Endothelial cell (in vitro differentiated cells): ENCODE data around the gene AIDA. TPM values are rescaled to one million over a fixed set of nuclear protein-coding genes. Genes with fewer than 3 reads are reported as not detected.

Experiments used
- DNase-seq: peaks from one replicate; pipeline ENCODE4 v3.0.0; 2021; ENCODE audit warnings: low spot score
- H3K27ac Mint-ChIP-seq: one replicate; pipeline ENCODE4 v1.8.0; 2021; ENCODE audit warnings: mixed read lengths, inconsistent platforms; ENCODE audit not compliant: unreplicated experiment
- H3K27me3 Mint-ChIP-seq: one replicate; pipeline ENCODE4 v1.8.0; 2021; ENCODE audit warnings: mild to moderate bottlenecking, moderate library complexity, mixed read lengths, inconsistent platforms; ENCODE audit not compliant: unreplicated experiment
- H3K36me3 Mint-ChIP-seq: one replicate; pipeline ENCODE4 v1.8.0; 2021; ENCODE audit warnings: mild to moderate bottlenecking, low read depth, mixed read lengths, inconsistent platforms; ENCODE audit not compliant: unreplicated experiment
- H3K4me1 Mint-ChIP-seq: one replicate; pipeline ENCODE4 v1.8.0; 2021; ENCODE audit warnings: mild to moderate bottlenecking, mixed read lengths, inconsistent platforms; ENCODE audit not compliant: unreplicated experiment
- H3K4me3 Mint-ChIP-seq: one replicate; pipeline ENCODE4 v1.8.0; 2021; ENCODE audit warnings: mild to moderate bottlenecking, mixed read lengths, inconsistent platforms; ENCODE audit not compliant: unreplicated experiment
- H3K9me3 Mint-ChIP-seq: one replicate; pipeline ENCODE4 v1.8.0; 2021; ENCODE audit warnings: mixed read lengths, inconsistent platforms; ENCODE audit not compliant: unreplicated experiment
- CTCF ChIP-seq: fragments of 200-600 bp; sonication (generic); IDR thresholded peaks from one replicate; pipeline ENCODE4 v1.5.0; 2021; ENCODE audit warnings: antibody characterized with exemption; ENCODE audit not compliant: unreplicated experiment
- total RNA-seq: library from RNA; stranded (reverse); fragmentation: NEBNext Ultra II Directional; extraction: Animal tissue kit (Norgen Biotek cat#: 25700); gene quantifications from one replicate; pipeline ENCODE4 v1.2.1, GENCODE V29; 2021; ENCODE audit not compliant: unreplicated experiment

Gene AIDA
- total RNA-seq, 1 donor from 2014 or later: 93.4 TPM

- Mint-ChIP-seq H3K9me3 (no peaks in the 10 kb centered on the region), H3K27ac (no peak overlapping the region), H3K4me1 (no peaks in the 10 kb centered on the region), H3K36me3 (no peaks in the 10 kb centered on the region), H3K27me3 (peaks cover 1% of the 10 kb centered on the region), H3K4me3 (no peak overlapping the region)
- TF ChIP-seq CTCF: no peak
- DNase-seq: no peak
Measured at GRCh38 chr1:222739929-222740328, 27.6 kb upstream of the AIDA start.

- H3K4me1 Mint-ChIP-seq: no peaks in the 10 kb centered on the region
Measured at GRCh38 chr1:222739465-222739864, 27.2 kb upstream of the AIDA start.

GRCh38 chr1:222736972-222737371 is 24.7 kb upstream of the AIDA start, which contains the start of gene FAM177B:
Gene FAM177B, plus strand, starts transcription at chr1:222737202. Its CDS starts 9,344 bp downstream, at chr1:222746546.
- DNase-seq: no peak
- TF ChIP-seq CTCF: no peak
- Mint-ChIP-seq H3K27me3 (no peaks in the 10 kb centered on the region), H3K27ac (no peak within 1 kb of the TSS), H3K4me1 (no peaks in the 10 kb centered on the region), H3K9me3 (no peaks in the 10 kb centered on the region), H3K36me3 (peaks cover 4% of the 10 kb centered on the region), H3K4me3 (no peak within 1 kb of the TSS)

More at GRCh38 chr1:222739465-222739864, 27.2 kb upstream of the AIDA start:
- H3K9me3 Mint-ChIP-seq: no peaks in the 10 kb centered on the region
- H3K27me3 Mint-ChIP-seq: peaks cover 1% of the 10 kb centered on the region
- H3K4me3 Mint-ChIP-seq: no peak overlapping the region
- DNase-seq: no peak
- no peak for TF ChIP-seq CTCF
- H3K27ac Mint-ChIP-seq: no peak overlapping the region
- no peaks in the 10 kb centered on the region for H3K36me3 Mint-ChIP-seq

GRCh38 chr1:222736470-222736869 is 24.2 kb upstream of the AIDA start:
- H3K27me3 Mint-ChIP-seq: no peaks in the 10 kb centered on the region
- no peaks in the 10 kb centered on the region for H3K4me1 Mint-ChIP-seq
- no peaks in the 10 kb centered on the region for H3K9me3 Mint-ChIP-seq
- no peak overlapping the region for H3K27ac Mint-ChIP-seq
- no peak for DNase-seq
- peaks cover 7% of the 10 kb centered on the region for H3K36me3 Mint-ChIP-seq
- TF ChIP-seq CTCF: no peak
- H3K4me3 Mint-ChIP-seq: no peak overlapping the region

GRCh38 chr1:222734740-222735139 is 22.4 kb upstream of the AIDA start:
- no peak for TF ChIP-seq CTCF
- no peak for DNase-seq
- Mint-ChIP-seq H3K27me3 (no peaks in the 10 kb centered on the region), H3K9me3 (no peaks in the 10 kb centered on the region), H3K4me1 (peaks cover 4% of the 10 kb centered on the region), H3K36me3 (peaks cover 18% of the 10 kb centered on the region), H3K27ac (no peak overlapping the region), H3K4me3 (no peak overlapping the region)
